CD14-positive monocyte (primary cell): ENCODE data around the gene VAV2. TPM values are rescaled to one million over a fixed set of nuclear protein-coding genes. Genes with fewer than 3 reads are reported as not detected.

Experiments
- DNase-seq, 3 donors: peaks; one replicate each; pipeline ENCODE4 v3.0.0-alpha.2; 2011 to 2022
- H2AFZ ChIP-seq: 2 replicates; pipeline ENCODE4 v1.6.0; 2012; ENCODE audit warnings: mild to moderate bottlenecking, low read depth, low read length, inconsistent platforms; ENCODE audit not compliant: insufficient read depth, poor library complexity, severe bottlenecking
- H3K27ac ChIP-seq, 2 donors: 1 replicate in 1 of 2; 2 replicates in 1 of 2; pipeline ENCODE4 v1.5.1; 2012 to 2013; ENCODE audit warnings: low read length in 2 of 2, control low read depth in 1 of 2, inconsistent platforms in 1 of 2, low read depth in 1 of 2, mild to moderate bottlenecking in 1 of 2
- H3K27me3 ChIP-seq, 2 donors: one replicate each; pipeline versions ENCODE4 v1.6.0 to v1.6.1; 2011 to 2013; ENCODE audit warnings: low read length in 2 of 2; ENCODE audit not compliant: control insufficient read depth in 2 of 2, insufficient read depth in 2 of 2
- H3K36me3 ChIP-seq, 2 donors: replicated peaks in 1 of 2; 1 replicate in 1 of 2; 2 replicates in 1 of 2; pipeline versions ENCODE4 v1.5.1 to v1.6.1; 2012 to 2013; ENCODE audit warnings: low read length in 2 of 2, control low read depth in 1 of 2, inconsistent platforms in 1 of 2, mild to moderate bottlenecking in 1 of 2; ENCODE audit not compliant: insufficient read depth in 2 of 2, control insufficient read depth in 1 of 2
- H3K4me1 ChIP-seq, 2 donors: 1 replicate in 1 of 2; 2 replicates in 1 of 2; pipeline versions ENCODE4 v1.5.1 to v1.6.1; 2012 to 2013; ENCODE audit warnings: low read length in 2 of 2, control low read depth in 1 of 2, inconsistent platforms in 1 of 2, mild to moderate bottlenecking in 1 of 2, moderate library complexity in 1 of 2; ENCODE audit not compliant: insufficient read depth in 2 of 2, control insufficient read depth in 1 of 2
- H3K4me2 ChIP-seq: replicated peaks from 2 replicates; pipeline ENCODE3; 2012; ENCODE audit warnings: low read length, moderate library complexity, mild to moderate bottlenecking; ENCODE audit not compliant: poor library complexity, severe bottlenecking; ENCODE audit errors: extremely low read depth
- H3K4me3 ChIP-seq, 3 experiments: fragments of 200-600 bp in 1 of 3; sonication (generic) in 1 of 3; replicated peaks in 1 of 3; 1 replicate in 2 of 3; 2 replicates in 1 of 3; pipeline ENCODE4 v1.5.1; 2011 to 2013; ENCODE audit warnings: low read length in 3 of 3, mild to moderate bottlenecking in 3 of 3, control low read depth in 2 of 3, low read depth in 2 of 3, inconsistent platforms in 1 of 3, moderate library complexity in 1 of 3
- H3K79me2 ChIP-seq: 2 replicates; pipeline ENCODE4 v1.6.0; 2012; ENCODE audit warnings: mild to moderate bottlenecking, control low read depth, inconsistent platforms, low read length, moderate library complexity; ENCODE audit not compliant: insufficient read depth
- H3K9ac ChIP-seq: 2 replicates; pipeline ENCODE4 v1.6.0; 2017; ENCODE audit warnings: low read length, mild to moderate bottlenecking; ENCODE audit not compliant: insufficient read depth, poor library complexity, severe bottlenecking
- H3K9me3 ChIP-seq, 2 donors: replicated peaks in 1 of 2; 1 replicate in 1 of 2; 2 replicates in 1 of 2; pipeline versions ENCODE4 v1.5.1 to v1.6.1; 2012 to 2013; ENCODE audit warnings: low read length in 2 of 2, control low read depth in 1 of 2; ENCODE audit not compliant: control insufficient read depth in 1 of 2, insufficient read depth in 1 of 2
- H4K20me1 ChIP-seq: 2 replicates; pipeline ENCODE4 v1.6.0; 2012; ENCODE audit warnings: mild to moderate bottlenecking, low read length, control low read depth, moderate library complexity; ENCODE audit not compliant: insufficient read depth
- H3K27ac Mint-ChIP-seq, 7 donors: one replicate each; pipeline ENCODE4 v1.8.0; 2020; ENCODE audit warnings: mild to moderate bottlenecking in 7 of 7, mixed read lengths in 7 of 7, moderate library complexity in 6 of 7, inconsistent platforms in 2 of 7
- H3K27me3 Mint-ChIP-seq, 3 donors: one replicate each; pipeline ENCODE4 v1.8.0; 2021 to 2022; ENCODE audit warnings: low read depth in 3 of 3, mild to moderate bottlenecking in 3 of 3, mixed read lengths in 3 of 3, moderate library complexity in 3 of 3, inconsistent platforms in 1 of 3
- H3K36me3 Mint-ChIP-seq, 2 donors: one replicate each; pipeline ENCODE4 v1.8.0; 2020; ENCODE audit warnings: mixed read lengths in 2 of 2, inconsistent platforms in 1 of 2, mild to moderate bottlenecking in 1 of 2
- H3K4me1 Mint-ChIP-seq: one replicate; pipeline ENCODE4 v1.8.0; 2020; ENCODE audit warnings: mild to moderate bottlenecking, mixed read lengths
- H3K4me3 Mint-ChIP-seq, 2 donors: one replicate each; pipeline ENCODE4 v1.8.0; 2020; ENCODE audit warnings: mild to moderate bottlenecking in 2 of 2, mixed read lengths in 2 of 2, moderate library complexity in 1 of 2
- H3K9me3 Mint-ChIP-seq, 7 donors: one replicate each; pipeline ENCODE4 v1.8.0; 2020 to 2022; ENCODE audit warnings: mixed read lengths in 7 of 7, mild to moderate bottlenecking in 6 of 7, moderate library complexity in 6 of 7, inconsistent platforms in 2 of 7
- WGBS: methylation state at CpG from one replicate; pipeline ENCODE4 v1.1.5; 2013; ENCODE audit warnings: missing lambda C conversion rate; ENCODE audit not compliant: insufficient coverage; 5-methylcytosine and 5-hydroxymethylcytosine counted together
- intact Hi-C, 2 donors: fragments of 100-400 bp; cut with micrococcal nuclease; formaldehyde crosslinking; loops; one replicate each; pipeline versions ENCODE4 v1.15.0 to v1.15.1; 2023
- polyA plus RNA-seq, 3 donors: library from polyadenylated mRNA; depleted of rRNA in 1 of 3; unstranded in 2 of 3; stranded (reverse) in 1 of 3; fragments of 300-500 nt in 2 of 3; fragments of >200 nt in 1 of 3; fragmentation: Illumina TruSeq in 2 of 3; gene quantifications; 1 replicate in 2 of 3; 2 replicates in 1 of 3; pipeline ENCODE4 v1.2.3, GENCODE V29; 2012 to 2021
- TF ChIP-seq, protein P1 (sequence below): fragments of 200-600 bp; IDR thresholded peaks from one replicate; pipeline ENCODE4 v1.8.0; 2022; ENCODE audit warnings: antibody characterized with exemption, mild to moderate bottlenecking

Gene VAV2
- polyA plus RNA-seq, 3 donors = 2.3 to 13.6 (median 2.3) TPM

DNA sequence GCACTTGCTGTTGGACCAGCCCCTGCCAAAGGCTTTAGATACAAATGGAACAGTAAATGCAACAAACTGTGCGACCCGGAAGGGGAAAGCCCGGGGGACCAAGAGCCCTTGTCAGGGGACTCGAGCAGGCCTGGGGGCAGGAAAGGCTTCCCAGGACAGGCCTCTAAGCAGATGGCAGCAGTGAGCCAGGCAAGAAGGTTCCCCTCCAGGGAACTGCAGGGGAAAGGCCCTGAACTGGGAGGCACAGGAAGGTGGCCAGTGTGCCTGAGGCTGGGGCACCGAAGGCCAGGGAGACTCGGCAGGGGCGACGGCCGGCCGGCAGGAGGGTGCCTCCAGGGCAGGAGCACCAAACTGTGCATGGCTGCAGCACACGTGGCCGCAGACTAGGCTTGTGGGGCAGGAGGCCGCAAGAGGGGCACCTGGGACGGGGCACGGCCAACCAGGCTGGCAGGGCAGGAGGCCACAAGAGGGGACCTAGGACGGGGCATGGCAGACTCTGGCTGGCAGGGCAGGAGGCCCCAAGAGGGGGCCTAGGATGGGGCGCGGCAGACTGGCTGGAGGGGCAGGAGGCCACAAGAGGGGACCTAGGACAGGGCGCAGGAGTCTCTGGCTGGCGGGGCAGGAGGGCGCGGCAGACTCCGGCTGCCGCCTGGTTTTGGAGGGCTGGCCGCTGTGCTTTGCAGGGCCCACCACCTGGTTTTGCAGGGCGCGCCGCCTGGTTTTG lies 10.0 kb downstream of the VAV2 start:
- H3K36me3 ChIP-seq = no peaks in the 10 kb centered on the region
- no peaks in the 10 kb centered on the region for H3K4me1 ChIP-seq
- H3K4me3 ChIP-seq = no peak overlapping the region
- no peaks in the 10 kb centered on the region for H3K9me3 Mint-ChIP-seq
- peaks cover 16% of the 10 kb centered on the region for H3K4me1 Mint-ChIP-seq
- peaks cover 2 to 21% (median 9%) of the 10 kb centered on the region in 3 donors for H3K27me3 Mint-ChIP-seq
- H3K27ac Mint-ChIP-seq = no peak overlapping the region
- H2AFZ ChIP-seq = no peak overlapping the region
- H3K27me3 ChIP-seq = no peaks in the 10 kb centered on the region
- DNase-seq = no peak
- no peak overlapping the region for H3K9ac ChIP-seq
- no peak overlapping the region for H3K27ac ChIP-seq
- H3K36me3 Mint-ChIP-seq = peaks cover 3 to 16% of the 10 kb centered on the region in 2 donors
- no peaks in the 10 kb centered on the region for H3K9me3 ChIP-seq
- peaks cover 98% of the 10 kb centered on the region for H4K20me1 ChIP-seq
- no peak overlapping the region for H3K4me2 ChIP-seq
- H3K4me3 Mint-ChIP-seq = no peak overlapping the region
- TF ChIP-seq, protein P1, sequence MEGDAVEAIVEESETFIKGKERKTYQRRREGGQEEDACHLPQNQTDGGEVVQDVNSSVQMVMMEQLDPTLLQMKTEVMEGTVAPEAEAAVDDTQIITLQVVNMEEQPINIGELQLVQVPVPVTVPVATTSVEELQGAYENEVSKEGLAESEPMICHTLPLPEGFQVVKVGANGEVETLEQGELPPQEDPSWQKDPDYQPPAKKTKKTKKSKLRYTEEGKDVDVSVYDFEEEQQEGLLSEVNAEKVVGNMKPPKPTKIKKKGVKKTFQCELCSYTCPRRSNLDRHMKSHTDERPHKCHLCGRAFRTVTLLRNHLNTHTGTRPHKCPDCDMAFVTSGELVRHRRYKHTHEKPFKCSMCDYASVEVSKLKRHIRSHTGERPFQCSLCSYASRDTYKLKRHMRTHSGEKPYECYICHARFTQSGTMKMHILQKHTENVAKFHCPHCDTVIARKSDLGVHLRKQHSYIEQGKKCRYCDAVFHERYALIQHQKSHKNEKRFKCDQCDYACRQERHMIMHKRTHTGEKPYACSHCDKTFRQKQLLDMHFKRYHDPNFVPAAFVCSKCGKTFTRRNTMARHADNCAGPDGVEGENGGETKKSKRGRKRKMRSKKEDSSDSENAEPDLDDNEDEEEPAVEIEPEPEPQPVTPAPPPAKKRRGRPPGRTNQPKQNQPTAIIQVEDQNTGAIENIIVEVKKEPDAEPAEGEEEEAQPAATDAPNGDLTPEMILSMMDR = no peak
- WGBS = 92% methylated on average over 27 of the region's 28 CpGs
- H3K79me2 ChIP-seq = peaks cover 56% of the 10 kb centered on the region
- intact Hi-C loops = no loop called here

DNA sequence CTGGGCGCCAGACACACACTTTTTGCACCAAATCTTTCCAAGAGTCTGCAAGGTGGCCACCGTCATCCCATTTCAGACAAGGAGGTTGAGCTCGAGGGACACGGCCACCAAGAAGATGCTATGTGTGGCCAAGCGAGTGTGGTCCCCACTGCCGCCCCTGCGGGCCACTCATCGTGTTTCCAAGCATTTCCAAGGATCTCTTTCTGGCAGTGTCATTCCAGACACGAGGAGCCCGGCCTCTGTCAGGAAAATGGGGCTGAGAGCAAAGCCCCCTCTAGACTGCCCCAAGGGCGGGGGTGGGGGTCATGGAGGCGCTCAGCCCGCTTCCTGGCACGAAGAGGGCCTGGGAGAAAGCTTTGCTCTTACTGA lies 10.6 kb downstream of the VAV2 start:
- WGBS = over 99% methylated on average over 14 of the region's 14 CpGs
- no peak overlapping the region for H3K27ac Mint-ChIP-seq
- no peaks in the 10 kb centered on the region for H3K36me3 ChIP-seq
- H3K9me3 Mint-ChIP-seq = no peaks in the 10 kb centered on the region
- no peak overlapping the region for H2AFZ ChIP-seq
- H3K4me3 Mint-ChIP-seq = no peak overlapping the region
- intact Hi-C loops = no loop called here
- no peaks in the 10 kb centered on the region for H3K27me3 ChIP-seq
- DNase-seq = no peak
- TF ChIP-seq, protein P1 = no peak
- H3K4me1 ChIP-seq = no peaks in the 10 kb centered on the region
- no peak overlapping the region for H3K4me3 ChIP-seq
- no peaks in the 10 kb centered on the region for H3K9me3 ChIP-seq
- H3K27ac ChIP-seq = no peak overlapping the region
- peaks cover 100% of the 10 kb centered on the region for H4K20me1 ChIP-seq
- peaks cover 3 to 16% of the 10 kb centered on the region in 2 donors for H3K36me3 Mint-ChIP-seq
- peaks cover 16% of the 10 kb centered on the region for H3K4me1 Mint-ChIP-seq
- peaks cover 2 to 18% (median 9%) of the 10 kb centered on the region in 3 donors for H3K27me3 Mint-ChIP-seq
- H3K79me2 ChIP-seq = peaks cover 54% of the 10 kb centered on the region
- no peak overlapping the region for H3K4me2 ChIP-seq
- no peak overlapping the region for H3K9ac ChIP-seq
